Activated B cell treated with CpG ODN at 0.5 μM for 24 hours (primary cell): Measurements from ENCODE around the gene MLN. TPM values are rescaled to one million over a fixed set of nuclear protein-coding genes. Genes with fewer than 3 reads are reported as not detected.
A peak's percentile ranks its signal among the peaks of the same experiment; 100 is the strongest.

Experiments
- ATAC-seq: fragments of 200-7000 bp; cut with Tn5 transposase; one replicate; pipeline ENCODE4 v1.10.0; 2021; ENCODE audit warnings: low read depth, mild to moderate bottlenecking, moderate library complexity
- CTCF ChIA-PET: fragments of 350-600 bp; sonication (Branson Sonifier 250); formaldehyde crosslinking; loops from one replicate; lab custom pipeline; 2021; ENCODE audit warnings: antibody characterized with exemption; lab: Charles Lee
- POLR2A ChIA-PET: fragments of 350-600 bp; sonication (Branson Sonifier 250); formaldehyde crosslinking; loops from one replicate; lab custom pipeline; 2021; ENCODE audit warnings: antibody characterized with exemption; lab: Charles Lee
- DNase-seq: peaks from one replicate; pipeline ENCODE4 v3.0.0; 2022
- H3K27ac Mint-ChIP-seq: one replicate; pipeline ENCODE4 v1.8.0; 2020; ENCODE audit warnings: mixed read lengths
- H3K27me3 Mint-ChIP-seq: one replicate; pipeline ENCODE4 v1.8.0; 2021; ENCODE audit warnings: mixed read lengths
- H3K36me3 Mint-ChIP-seq: one replicate; pipeline ENCODE4 v1.8.0; 2021; ENCODE audit warnings: low read depth, mixed read lengths
- H3K4me1 Mint-ChIP-seq: one replicate; pipeline ENCODE4 v1.8.0; 2021; ENCODE audit warnings: mixed read lengths
- H3K4me3 Mint-ChIP-seq: one replicate; pipeline ENCODE4 v1.8.0; 2020; ENCODE audit warnings: mild to moderate bottlenecking, mixed read lengths
- H3K9me3 Mint-ChIP-seq: one replicate; pipeline ENCODE4 v1.8.0; 2020; ENCODE audit warnings: mixed read lengths
- intact Hi-C: fragments of 100-400 bp; cut with micrococcal nuclease; formaldehyde crosslinking; loops from one replicate; pipeline ENCODE4 v1.15.1; 2024
- total RNA-seq: library from RNA; stranded (reverse); gene quantifications from 2 replicates; pipeline ENCODE4 v1.2.3, GENCODE V29; 2022
- TF ChIP-seq, protein P1 (sequence below): fragments of 200-600 bp; IDR thresholded peaks from one replicate; pipeline ENCODE4 v1.8.0; 2022; ENCODE audit warnings: antibody characterized with exemption, mild to moderate bottlenecking

Gene MLN
- total RNA-seq, 1 donor from 2014 or later = not detected

DNA sequence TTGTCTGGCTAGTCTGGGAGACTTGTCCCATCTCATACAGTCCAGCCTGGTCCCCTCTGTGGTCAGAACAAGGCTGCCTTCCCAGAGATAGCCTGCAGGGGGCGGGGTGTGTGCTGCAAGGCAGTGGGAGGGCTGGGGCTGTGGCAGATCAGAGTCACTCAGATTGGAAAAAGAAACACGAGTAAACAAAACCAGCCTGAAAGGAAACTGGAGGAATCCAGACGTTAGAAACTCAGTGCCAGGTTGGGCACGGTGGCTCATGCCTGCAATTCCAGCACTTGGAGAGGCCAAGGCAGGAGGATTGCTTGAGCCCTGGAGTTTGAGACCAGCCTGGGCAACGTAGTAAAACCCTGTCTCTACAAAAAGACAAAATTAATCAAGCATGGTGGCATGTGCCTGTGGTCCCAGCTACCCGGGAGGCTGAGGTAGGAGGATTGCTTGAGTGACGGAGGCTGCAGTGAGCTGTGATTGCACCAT lies 35.1 kb downstream of the MLN start:
- Mint-ChIP-seq H3K4me1 (peaks cover 5% of the 10 kb centered on the region), H3K9me3 (no peaks in the 10 kb centered on the region), H3K27ac (no peak overlapping the region), H3K27me3 (peaks cover 18% of the 10 kb centered on the region), H3K36me3 (peaks cover 18% of the 10 kb centered on the region), H3K4me3 (no peak overlapping the region)
- ChIA-PET POLR2A (no interaction called here), CTCF (interaction anchor here (0.8 to 3.9 kb wide), 6 partner anchors 9 to 386 kb away, joined by 3 to 29 read pairs (median 4); partner anchors contain the start of gene UQCC2)
- TF ChIP-seq, protein P1, sequence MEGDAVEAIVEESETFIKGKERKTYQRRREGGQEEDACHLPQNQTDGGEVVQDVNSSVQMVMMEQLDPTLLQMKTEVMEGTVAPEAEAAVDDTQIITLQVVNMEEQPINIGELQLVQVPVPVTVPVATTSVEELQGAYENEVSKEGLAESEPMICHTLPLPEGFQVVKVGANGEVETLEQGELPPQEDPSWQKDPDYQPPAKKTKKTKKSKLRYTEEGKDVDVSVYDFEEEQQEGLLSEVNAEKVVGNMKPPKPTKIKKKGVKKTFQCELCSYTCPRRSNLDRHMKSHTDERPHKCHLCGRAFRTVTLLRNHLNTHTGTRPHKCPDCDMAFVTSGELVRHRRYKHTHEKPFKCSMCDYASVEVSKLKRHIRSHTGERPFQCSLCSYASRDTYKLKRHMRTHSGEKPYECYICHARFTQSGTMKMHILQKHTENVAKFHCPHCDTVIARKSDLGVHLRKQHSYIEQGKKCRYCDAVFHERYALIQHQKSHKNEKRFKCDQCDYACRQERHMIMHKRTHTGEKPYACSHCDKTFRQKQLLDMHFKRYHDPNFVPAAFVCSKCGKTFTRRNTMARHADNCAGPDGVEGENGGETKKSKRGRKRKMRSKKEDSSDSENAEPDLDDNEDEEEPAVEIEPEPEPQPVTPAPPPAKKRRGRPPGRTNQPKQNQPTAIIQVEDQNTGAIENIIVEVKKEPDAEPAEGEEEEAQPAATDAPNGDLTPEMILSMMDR = no peak
- intact Hi-C loops = no loop called here
- ATAC-seq = peak; percentile 84
- peak; percentile 47 for DNase-seq

DNA sequence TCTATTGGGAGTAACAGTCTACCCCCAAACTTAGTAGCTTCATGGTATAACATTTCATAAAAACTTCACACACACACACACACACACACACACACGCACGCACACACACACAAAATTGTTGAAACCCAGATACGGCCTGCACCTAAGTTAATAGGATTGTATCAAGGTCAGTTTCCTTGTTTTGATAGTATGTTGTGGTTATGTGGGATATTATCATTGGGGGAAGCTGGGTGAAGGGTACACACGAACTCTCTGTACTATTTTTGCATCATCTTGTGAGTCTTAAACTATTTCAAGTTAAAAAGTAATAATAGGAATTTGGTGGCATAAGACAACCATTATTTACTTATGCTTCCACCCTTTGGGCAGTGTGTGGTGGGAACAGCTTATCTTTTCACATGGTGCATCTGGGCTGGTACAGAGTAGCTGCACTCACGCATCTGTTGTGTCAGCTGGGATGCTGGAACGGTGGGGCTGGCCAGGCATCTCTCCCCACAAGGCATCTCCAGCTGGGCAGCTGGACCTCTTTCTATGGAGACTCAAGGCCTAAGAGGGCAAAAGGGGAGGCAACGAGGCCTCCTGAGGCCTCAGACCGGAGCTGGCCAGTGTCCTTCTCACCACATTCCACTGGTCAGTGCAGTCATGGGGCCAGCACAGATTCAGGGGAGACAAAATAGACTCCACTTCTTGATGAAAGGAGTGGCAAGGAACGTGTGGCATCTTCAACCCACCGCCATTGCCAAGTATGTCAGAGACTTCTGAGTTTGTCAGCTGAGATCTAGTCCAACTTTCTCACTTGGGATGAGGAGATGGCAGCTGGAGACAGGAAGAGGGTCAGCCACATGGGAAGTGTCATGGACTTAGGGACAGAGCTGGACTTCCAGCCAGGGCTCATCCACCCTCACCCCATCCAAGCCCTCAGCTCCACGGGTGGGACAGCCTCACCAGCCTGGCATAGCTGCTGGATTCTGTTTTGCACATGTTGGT lies 36.6 kb downstream of the MLN start:
- H3K4me3 Mint-ChIP-seq = no peak overlapping the region
- POLR2A ChIA-PET = interaction anchor here (0.6 kb wide), 1 partner anchor 48 kb away, joined by 3 read pairs; no protein-coding TSS in a partner anchor
- H3K9me3 Mint-ChIP-seq = no peaks in the 10 kb centered on the region
- intact Hi-C loops = no loop called here
- H3K27me3 Mint-ChIP-seq = peaks cover 19% of the 10 kb centered on the region
- TF ChIP-seq, protein P1 = no peak
- CTCF ChIA-PET = interaction anchor here (1.0 to 2.9 kb wide), 6 partner anchors 10 to 388 kb away, joined by 3 to 7 read pairs (median 3); no protein-coding TSS in a partner anchor
- DNase-seq = no peak
- no peak for ATAC-seq
- H3K4me1 Mint-ChIP-seq = peaks cover 5% of the 10 kb centered on the region
- H3K36me3 Mint-ChIP-seq = peaks cover 3% of the 10 kb centered on the region
- no peak overlapping the region for H3K27ac Mint-ChIP-seq

DNA sequence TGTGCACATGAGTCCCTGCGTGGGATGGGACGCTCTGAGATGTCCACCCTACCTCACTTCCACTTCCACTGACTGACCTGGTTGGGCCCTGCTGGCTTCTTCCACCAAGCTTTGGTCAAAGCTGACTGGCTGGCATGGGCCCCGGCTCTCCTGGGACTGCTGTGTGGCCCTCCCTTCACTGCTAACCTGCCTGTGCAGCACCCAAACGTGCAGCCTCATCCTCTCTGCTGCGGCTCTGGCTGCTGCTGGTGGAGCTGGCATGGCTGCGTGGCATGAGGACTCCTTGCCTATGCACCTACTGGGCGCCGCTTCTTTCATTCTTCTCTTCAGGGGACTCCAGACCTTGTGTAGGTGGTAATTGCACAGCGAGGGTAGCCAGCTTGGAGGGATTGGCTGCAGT lies 38.4 kb downstream of the MLN start:
- H3K27ac Mint-ChIP-seq = no peak overlapping the region
- TF ChIP-seq, protein P1 = no peak
- ChIA-PET CTCF (interaction anchor here (2.9 kb wide), 1 partner anchor 262 kb away, joined by 7 read pairs; no protein-coding TSS in a partner anchor), POLR2A (no interaction called here)
- DNase-seq (no peak), ATAC-seq (no peak)
- intact Hi-C loops = no loop called here
- no peaks in the 10 kb centered on the region for H3K36me3 Mint-ChIP-seq
- no peaks in the 10 kb centered on the region for H3K9me3 Mint-ChIP-seq
- H3K27me3 Mint-ChIP-seq = peaks cover 21% of the 10 kb centered on the region
- H3K4me3 Mint-ChIP-seq = no peak overlapping the region
- H3K4me1 Mint-ChIP-seq = no peaks in the 10 kb centered on the region

DNA sequence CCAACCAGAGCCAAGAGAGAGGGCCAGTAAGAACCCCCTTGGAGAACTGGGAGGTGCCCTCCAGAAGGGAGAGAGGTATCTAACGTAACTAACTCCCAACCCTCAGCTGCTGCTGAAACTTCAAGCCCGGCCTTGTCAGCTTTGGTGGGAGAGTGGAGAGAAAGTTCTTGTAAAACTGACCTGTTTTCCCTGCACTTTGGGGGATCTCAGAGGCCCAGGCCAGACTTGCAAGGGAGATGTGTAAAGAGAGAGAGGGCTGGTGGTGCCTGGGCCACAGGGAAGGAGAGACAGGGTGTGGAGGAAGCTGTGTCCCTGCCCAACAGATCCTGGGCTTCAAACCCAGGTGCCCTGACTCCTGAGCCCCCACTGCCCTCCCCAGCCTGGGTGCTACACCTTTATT lies 39.8 kb downstream of the MLN start:
- Mint-ChIP-seq H3K4me1 (no peaks in the 10 kb centered on the region), H3K9me3 (no peaks in the 10 kb centered on the region), H3K4me3 (no peak overlapping the region), H3K27ac (no peak overlapping the region), H3K27me3 (peaks cover 19% of the 10 kb centered on the region), H3K36me3 (no peaks in the 10 kb centered on the region)
- ATAC-seq (no peak), DNase-seq (no peak)
- CTCF ChIA-PET = interaction anchor here (1.0 kb wide), 1 partner anchor 9 kb away, joined by 3 read pairs; no protein-coding TSS in a partner anchor
- POLR2A ChIA-PET = no interaction called here
- intact Hi-C loops = no loop called here
- TF ChIP-seq, protein P1 = no peak

DNA sequence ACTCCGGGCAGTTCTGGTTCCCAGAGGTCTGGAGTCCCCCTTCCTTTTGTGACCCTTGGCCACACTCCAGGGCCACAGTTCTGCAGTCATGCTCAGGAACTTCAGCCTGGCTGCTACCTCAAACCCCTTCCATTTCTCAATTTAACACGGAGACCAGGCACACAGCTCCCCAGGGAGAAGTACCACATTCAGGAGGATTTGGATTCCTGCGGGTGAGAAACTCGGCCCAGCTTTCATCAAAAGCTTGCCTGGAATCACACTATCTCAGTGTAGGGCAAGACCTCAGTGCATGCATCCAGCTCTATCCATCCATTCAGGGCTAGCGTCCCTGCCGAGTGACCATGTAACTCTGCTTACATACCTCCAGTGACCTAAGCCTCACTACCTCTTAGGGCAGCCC lies 40.3 kb downstream of the MLN start:
- ATAC-seq (no peak), DNase-seq (no peak)
- ChIA-PET CTCF (interaction anchor here (1.0 kb wide), 1 partner anchor 9 kb away, joined by 3 read pairs; no protein-coding TSS in a partner anchor), POLR2A (no interaction called here)
- H3K4me3 Mint-ChIP-seq = no peak overlapping the region
- H3K36me3 Mint-ChIP-seq = no peaks in the 10 kb centered on the region
- no peaks in the 10 kb centered on the region for H3K4me1 Mint-ChIP-seq
- TF ChIP-seq, protein P1 = no peak
- H3K27me3 Mint-ChIP-seq = peaks cover 19% of the 10 kb centered on the region
- no peak overlapping the region for H3K27ac Mint-ChIP-seq
- intact Hi-C loops = no loop called here
- H3K9me3 Mint-ChIP-seq = no peaks in the 10 kb centered on the region
